NCI-H2196 treated with DMSO at 0.1 percent for 48 hours (cell line): ENCODE results near the gene CRTAC1.

Source experiments
- DNase-seq: peaks from one replicate; lab custom pipeline; 2025; ENCODE audit not compliant: unreplicated experiment; lab: John Stamatoyannopoulos, UW

CRTAC1 gene

DNA sequence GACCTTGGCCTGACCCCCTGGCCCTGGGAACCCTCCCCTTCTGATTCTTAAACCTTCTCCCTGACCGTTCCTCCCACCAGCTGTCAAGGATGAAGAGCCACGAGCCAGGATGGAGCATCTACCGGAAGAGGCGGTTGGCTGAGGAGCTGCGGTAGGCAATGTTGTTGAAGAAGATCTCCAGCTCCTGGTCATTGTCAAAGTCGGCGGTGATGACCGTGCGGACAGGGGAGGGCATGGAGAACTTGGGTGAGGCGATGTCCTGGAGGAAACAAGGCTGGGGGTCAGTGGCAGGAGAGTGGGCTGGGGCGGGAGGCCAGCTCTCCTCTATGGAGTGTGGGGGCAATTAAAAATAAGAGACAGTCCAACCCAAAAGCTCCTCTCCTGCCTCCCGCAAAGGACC, 129.0 kb downstream of the CRTAC1 start:
- DNase-seq = no peak

DNA sequence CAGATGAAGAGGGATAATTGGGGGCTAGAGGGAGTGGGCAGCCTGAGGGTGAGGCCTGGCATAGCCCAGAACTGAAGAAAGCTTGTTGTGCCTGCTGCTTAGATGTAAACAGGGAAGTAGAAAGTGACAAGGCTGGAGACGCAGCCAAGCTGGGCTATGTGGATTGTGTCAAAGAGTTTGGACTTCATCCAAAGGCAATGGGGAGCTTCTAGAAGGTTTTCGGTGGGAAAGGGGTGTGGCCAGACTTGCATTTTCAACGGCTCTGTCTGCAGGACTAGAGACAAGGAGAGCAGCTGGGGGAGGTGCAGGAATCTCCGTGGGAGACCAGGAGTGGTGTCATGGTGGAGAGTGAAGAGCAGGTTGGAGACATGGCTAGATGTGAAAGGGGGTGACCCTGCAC, 132.0 kb downstream of the CRTAC1 start:
- DNase-seq = no peak

DNA sequence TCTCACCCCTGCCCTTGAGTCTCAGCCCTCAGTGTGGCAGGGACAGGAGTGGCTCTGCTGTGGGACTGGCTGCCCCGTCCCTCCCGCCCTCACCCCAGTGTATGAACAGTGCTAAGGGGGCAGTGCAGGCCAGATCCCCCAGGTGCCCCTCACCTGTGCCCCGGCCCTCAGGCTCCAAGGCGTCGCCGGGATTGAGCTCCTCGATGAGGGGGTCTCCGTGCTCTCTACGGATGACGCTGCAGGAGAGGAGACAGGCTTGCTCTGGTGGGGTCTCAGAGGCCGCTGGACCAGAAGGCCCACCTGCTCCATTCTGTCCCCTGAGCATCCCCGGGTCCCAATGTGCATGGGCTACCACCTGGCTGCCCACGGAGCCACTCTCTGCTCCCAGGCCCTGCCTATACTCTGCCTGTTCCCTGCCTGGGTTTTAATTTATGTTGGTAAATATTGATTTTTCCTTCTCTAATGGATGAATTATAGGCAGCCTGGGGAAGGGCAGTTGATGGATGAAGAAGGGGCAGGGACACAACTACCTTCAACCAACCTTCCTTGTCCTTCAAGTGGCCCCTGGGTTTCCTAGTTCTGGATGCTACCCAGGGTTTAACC, 133.6 kb downstream of the CRTAC1 start:
- DNase-seq = no peak

DNA sequence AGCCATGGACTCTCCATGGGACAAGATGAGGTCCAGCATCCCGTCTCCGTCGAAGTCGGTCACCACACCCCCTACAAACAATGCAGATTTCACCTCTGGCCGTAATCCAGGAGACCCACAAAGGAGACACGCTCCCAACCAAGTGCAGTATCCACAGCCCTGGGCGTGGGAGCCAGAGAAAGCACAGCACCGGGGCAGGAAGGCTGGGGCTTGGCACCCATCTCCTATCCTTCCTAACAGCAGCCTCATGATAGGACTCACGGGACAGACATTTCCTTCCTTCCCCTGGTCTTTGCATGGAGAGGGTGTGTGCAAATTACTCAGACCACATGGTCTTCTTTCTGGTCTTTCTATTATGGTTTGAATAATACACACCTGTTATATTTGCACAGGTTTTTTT, 134.5 kb downstream of the CRTAC1 start:
- DNase-seq = no peak

DNA sequence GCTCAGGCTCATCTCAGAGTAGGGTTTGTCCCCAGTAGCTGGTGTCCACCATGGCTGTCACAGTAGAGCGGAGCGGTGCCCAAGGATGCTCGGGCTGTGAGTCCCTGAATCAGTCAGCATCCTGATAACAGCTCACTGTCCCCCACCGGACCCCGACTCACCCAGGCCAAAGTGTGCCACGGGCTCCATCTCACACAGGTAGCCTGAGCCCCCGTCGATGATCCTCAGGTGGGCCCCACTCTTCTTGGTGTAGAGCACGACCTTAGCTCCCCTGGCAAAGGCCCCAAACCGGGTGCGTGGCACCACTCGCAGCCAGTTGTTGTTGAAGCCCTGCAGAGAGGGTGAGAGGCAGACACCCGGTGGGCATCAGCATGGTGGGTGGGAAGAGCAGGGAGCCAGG, 135.3 kb downstream of the CRTAC1 start:
- no peak for DNase-seq

DNA sequence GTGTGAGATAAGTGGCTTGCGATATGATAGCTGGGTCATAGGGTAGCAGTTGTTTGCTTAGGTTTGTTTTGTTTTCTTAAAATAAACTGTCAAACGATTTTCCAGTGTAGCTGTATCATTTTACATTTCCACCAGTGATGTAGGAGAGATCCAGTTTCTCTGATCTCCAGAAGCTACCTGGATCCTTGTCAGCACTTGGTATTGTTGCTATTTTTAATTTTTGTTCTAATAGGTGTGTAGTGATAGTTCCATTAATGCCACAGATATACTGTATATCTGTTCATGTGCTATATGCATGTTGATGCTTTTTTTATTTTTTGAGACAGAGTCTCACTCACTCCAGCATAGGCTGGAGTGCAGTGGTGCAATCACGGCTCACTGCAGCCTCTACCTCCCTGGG, 136.3 kb downstream of the CRTAC1 start:
- DNase-seq = no peak

DNA sequence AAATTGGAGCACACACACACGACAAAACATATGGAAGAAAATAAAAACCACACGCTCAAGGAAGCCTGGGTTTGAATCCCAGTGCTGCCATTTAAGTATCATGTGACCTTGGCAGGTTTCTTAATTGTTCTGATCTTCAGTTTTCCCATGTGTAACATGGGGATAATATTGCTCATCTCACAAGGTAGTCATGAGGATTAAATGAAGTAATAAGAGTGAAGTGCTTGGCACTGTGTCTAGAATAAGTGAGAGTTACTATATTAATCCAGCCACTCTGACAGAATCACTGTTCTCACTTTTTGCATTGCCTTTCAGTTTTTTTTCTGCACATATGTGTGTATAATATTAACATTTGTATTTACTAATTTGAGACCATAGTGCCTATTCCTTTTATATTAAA, 137.5 kb downstream of the CRTAC1 start:
- DNase-seq = no peak

DNA sequence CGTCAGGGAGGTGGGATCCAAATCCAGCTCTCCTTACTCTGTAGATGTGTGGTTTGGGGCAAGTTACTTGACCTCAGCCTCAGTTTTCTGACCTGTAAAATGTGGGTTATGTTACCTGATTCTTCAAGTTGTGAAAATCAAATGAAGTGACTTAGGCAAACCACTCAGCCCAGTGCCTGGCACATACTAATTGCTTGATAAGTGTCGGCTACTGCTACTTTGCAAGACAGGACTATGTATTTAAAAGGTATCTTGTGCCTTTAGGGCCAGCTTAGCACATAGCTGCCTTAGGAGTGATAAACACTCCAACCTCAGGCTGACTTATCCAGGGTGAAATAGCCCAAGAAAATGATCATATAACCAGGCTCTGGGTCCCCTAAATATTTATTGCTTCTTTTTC, 137.9 kb downstream of the CRTAC1 start:
- no peak for DNase-seq

DNA sequence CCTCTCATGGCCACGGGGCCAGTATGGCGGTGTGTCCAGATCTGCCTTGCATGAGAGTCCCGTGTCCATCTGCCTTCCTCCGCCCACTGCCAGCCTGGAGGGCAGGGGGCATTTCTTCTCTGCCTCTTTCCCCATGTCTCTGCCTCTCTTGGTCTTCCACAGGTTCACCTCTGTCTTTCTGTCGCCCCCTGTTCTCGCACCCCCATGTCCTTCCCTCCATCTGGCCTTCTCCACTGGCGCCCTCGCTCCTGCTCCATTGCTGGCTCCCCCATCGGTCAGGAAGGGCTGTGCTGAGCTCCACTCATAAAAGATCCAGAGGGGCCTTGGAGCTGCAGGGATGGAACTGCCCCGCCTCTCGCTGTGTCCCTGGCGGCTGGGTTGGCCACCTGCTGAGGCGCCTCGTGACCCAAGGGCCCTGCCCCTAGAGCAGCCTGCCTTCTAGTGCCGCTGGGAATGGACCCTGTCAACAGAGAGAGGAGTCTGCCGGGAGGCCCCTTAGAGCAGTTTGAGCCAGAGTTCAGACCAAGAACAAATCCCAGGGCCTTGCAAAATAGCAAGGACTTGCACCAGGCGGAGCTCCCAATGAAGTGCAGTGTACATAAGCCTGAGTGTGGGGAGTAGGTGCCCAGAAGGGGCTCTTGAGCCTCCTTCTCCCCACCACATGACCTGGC, 138.8 kb downstream of the CRTAC1 start:
- DNase-seq = no peak

DNA sequence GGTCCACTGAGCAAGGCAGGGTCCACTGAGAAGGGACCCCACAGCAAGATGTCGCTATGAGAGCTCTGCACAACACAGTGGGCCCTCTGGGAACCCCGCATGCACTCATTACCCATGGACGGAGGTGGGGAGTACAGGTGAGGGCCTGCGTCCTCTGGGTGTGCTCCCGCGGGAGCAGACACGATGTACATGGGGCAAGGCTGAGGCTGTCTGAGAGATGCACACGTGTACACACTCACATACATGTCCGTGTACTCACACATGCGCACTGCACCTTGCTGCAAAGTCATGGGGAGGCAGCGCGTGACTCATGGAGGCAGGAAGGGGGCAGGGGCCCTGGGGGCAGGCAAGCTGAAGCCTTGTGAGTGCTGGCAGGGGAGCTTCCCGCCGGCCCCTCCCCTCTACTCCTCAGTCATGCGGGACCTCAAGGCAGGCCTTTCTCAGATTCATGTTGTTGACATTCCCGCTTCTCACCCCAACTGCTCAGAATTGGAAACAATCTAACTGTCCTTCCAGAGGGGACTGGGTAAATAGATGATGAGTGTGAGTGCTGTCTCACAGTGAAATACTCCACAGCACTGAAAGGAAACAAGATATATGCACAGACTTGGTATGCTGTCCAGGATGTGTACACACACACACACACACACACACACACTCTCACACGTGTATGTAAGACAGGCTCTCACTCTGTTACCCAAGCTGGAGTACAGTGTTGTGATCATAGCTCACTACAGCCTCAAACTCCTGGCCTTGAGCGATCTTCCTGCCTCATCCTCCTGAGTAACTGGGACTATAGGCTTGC, 140.8 kb downstream of the CRTAC1 start:
- no peak for DNase-seq

DNA sequence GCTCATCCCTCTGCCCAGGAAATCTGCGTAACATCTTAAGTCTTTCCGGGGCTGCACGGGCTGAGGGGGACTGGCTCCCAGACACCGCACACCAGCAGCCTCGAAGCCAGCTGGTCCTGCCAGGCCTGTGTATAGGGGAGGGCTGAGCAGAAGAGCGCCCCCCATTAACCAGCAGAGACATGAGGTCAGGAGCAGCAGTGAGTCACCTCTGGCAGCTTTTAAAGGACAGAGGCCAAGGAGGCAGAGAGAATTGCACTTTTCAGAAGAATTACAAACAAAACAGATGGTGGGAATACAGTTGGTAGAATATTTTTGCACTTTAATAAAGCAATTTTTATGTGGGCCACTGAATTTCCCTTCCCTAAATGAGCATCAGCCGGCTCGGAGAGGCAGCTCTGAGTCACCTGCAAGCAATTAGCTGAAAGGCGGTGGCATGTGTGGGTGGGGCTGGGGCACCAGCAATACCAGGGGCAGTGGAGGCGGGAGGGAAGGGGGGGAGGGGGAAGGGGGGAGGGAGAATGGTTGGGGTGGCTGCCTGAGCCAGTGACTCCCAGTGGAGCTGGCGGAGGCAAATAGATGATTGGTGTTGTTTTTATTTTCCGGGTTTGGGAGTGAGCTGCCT, 141.7 kb downstream of the CRTAC1 start:
- DNase-seq = no peak

DNA sequence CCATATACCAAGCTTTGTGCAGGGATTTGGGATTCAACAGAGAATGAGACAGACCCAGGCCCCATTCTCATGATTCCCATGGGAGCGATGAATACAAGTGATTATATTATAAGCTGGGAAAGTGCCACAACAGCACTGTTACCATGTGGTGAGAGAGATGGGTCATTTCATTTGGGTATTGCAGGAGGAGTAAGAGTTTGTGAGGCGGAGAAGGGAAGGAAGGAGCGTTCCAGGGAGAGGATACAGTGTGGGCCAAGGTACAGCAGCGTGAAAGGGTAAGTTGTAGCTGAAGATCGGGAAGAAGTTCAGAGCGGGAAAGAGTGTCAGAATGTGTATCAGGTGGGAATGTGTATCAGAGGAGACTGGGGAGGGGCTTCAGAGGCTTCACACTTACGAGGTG, 142.3 kb downstream of the CRTAC1 start:
- no peak for DNase-seq

DNA sequence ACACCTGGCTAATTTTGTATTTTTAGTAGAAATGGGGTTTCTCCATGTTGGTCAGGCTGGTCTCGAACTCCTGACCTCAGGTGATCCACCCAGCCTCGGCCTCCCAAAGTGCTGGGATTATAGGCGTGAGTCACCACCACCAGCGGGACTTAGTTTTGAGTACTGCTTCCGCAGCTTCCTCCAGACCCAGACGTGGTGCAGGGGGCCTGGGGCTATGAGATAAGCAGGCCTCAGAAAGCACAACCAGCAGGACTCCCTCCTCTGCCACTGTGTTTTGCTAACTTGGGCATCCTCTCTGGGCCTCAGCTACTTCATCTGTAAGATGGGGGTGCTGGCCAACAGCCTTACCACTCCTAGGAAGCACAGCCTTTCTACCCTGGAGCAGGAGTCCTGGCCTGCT, 143.0 kb downstream of the CRTAC1 start:
- DNase-seq = no peak

DNA sequence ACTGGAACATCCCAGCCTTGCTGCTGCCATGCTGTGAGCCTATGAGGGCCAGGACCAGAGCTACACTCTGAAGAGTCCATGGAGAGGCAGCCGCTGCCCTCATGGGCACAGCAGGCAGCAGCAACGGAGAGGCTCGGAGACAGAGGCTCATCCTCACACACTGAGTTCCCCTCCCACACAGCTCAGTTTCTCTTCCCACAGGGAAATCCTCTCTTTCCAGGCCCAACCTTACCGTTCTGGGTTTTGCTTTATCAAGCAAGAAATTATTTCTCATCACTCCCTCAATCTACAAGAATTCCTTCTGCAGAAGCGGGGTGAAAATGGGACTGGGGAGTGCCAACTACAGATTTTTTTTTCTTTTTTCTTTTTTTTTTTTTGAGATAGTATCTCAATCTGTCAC, 144.1 kb downstream of the CRTAC1 start:
- no peak for DNase-seq

DNA sequence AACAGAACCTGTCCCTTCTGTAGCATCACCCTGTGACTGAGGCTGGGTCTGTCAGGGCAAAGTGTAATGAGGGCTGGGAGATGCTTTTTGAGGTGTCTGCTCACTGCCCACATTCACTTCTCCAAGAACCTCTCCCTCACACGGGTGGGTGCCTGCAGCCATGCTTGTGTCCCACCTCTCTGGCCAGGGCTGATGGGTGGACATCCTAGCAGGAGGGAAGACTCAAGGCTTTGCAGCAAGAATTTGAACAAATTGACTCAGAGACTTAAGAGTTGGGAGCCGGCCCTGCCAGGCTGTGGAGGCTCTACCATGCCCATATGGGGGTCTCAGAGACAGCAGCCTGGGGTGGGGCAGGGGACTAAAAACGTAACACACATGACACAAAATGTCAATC, 147.3 kb downstream of the CRTAC1 start:
- DNase-seq = no peak

DNA sequence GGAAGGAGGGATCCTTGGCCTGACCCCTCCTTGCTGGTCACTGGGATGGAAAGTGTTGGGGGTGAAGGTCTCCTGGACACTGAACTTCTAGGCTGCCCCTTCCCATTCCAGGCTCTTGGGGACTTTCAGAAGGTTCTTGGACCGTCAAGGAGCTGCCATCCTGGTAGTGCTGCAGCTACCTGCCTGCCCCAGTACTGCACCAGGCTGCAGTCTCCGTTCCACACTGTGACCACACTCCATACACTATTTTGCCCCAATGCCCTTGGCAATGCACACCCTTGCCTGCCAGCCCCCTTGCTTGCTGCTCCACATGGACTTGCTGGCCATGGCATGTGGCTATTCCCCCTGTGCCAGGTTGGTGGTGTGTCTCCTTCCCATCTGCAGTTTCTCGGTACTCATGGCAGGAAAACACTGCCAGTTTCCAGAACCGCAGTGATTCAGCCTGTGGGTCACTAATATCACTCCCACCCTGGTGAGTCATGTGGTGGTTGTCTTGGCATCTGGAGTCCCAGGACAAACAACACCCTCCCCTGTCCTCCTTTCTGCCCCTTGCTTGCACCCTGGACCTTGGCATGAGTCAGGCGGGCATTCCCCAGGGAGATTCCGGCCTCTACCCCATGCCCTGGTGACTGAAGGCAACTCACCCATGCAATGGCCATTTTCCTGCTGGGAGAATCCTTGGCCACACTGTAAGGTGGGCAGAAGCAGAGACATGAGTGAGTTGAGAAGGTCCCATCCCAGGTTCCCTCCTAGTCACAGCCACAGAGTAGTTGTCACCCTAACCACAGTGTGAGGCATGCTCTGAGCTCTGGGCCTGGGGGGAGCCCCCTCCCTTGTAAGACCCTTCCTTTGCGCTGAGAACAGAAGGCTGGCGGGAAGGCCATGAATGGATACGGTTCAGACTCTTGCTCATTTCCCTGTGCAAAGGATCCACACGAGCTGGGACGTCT, 148.0 kb downstream of the CRTAC1 start:
- DNase-seq = no peak

DNA sequence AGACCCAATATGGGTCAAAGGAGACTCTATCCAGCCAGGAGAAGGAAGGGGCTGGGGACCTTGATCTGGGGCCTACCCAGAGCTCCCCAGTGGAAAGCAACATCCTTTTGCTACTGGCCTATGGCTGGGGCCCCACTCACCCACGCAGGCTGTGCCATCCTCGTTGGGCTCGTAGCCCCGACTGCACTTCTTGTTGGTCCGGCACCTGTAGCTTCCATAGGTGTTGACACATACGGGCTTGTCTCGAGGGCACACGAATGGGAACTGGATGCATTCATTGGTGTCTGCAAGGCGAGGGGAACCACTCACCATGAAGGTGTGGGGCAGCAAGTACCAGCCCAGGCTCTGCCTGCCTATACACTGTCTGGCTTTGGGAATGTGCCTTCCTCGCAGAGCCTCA, 150.3 kb downstream of the CRTAC1 start:
- DNase-seq = no peak

DNA sequence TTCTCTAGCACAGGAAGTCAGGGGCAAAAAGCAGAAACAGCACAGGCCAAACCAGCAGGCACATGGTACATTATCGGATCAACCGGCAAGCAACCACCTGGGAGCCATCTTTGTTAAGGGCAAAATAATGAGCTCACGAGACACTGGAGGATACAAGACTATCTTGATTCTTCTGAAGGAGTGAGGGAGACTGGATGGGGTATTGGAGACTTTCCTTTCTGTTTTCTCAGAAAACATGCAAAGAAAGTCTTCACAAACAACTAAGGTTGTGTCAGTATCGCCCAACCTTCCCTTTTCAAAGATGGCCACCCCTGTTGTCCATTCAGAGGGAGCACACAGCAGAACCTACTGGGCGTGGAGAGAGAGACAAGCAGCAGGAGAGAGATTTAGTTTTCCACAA, 151.2 kb downstream of the CRTAC1 start:
- DNase-seq = no peak

DNA sequence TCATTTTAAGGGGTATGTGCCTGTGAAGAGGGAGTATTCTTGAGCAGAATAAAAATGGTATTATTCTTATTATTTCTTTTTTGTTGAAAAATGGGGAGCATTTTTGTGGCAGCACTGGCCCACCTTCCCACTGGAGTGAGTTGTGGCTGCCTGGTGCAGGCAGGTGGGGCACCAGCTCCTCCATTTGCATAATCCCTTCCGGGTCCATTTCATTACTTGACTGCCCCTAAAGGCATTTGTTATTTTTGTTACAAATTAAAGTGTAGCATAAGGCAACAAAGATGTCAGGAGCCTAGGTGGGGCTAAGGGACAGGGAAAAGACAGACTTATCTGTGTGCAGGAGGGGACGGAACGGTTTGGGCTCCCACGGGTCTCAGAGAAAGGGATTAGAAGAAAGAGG, 154.0 kb downstream of the CRTAC1 start:
- no peak for DNase-seq

DNA sequence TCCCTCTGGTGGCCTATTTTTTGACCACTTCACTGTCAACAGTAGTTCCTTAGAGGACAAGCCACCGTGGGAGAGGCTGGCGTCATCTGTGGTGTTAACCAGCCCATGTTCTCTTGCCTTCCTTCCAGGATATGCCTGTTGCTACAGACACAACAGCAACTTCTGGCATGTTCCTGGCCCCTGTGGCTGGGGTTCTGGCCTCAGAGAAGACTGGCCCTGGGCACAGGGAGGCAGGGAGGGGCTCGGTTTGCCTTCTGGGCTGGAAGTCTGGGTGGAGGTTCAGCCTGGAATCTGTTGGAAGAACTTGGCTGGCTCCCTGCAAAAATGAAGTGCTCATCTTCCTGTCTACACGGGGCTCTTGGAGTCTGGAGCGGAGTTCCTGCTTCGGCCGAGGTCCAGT, 155.0 kb downstream of the CRTAC1 start:
- no peak for DNase-seq

DNA sequence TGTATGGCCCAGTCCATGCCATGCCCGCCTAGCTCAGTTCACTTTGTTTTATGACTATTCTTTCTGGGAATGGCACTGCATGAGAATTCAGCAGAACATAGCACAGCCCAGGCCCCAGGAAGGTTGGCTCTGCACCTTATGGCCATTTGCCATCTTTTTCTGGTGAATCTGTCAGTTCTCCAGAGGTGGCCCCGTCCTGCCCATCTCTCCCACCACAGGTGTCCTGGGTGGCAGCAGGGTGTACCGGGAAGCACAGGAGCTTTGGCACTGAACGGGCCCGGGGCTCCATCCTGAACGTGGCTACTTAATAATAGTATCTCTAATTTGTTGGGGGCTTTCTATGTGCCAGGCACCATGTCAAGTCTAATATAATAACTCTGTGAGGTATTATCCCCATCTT, 156.1 kb downstream of the CRTAC1 start:
- DNase-seq = no peak
